Neural progenitor cell (in vitro differentiated cells): ENCODE measurements around the gene SPATA13.

Source experiments
- CTCF ChIP-seq: fragments of 200-600 bp; sonication (generic); IDR thresholded peaks from 2 replicates; pipeline ENCODE4 v1.5.1; 2017; ENCODE audit warnings: antibody characterized with exemption, mild to moderate bottlenecking
- EZH2 ChIP-seq: fragments of 200-600 bp; sonication (generic); IDR thresholded peaks from 2 replicates; pipeline ENCODE4 v1.6.1; 2017; ENCODE audit warnings: antibody characterized with exemption, mild to moderate bottlenecking, moderate library complexity
- EZH2phosphoT487 ChIP-seq: fragments of 200-600 bp; sonication (generic); IDR thresholded peaks from 2 replicates; pipeline ENCODE4 v1.6.1; 2017; ENCODE audit warnings: antibody characterized with exemption

DNA sequence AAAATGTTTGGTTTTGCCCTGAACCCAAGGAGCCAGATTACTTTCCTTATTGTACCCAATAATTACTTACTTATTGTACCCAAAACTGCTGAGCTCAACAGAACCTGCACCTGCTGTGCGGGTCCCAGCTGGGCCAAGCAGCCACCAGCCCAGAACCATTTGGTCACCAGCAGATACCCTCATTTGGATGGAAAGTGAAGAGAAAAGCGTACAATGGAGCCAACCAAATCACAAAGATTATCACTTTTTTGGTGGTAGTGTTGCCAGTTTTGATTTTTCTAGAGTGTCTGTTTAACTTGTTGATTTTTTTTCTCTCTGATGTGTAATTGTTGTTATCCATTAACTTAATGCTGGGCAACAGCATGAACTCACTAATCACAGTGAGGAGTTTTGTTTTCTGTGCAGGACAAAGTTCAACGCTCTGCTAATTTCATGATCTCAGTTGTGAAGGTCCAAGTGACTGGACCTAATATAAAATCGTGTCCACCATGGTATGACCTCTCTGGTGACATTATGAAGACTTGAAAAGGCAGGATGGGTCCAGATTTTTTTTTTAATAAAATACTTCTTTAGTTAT, 23.8 kb downstream of the SPATA13 start:
- TF ChIP-seq EZH2 (no peak), EZH2phosphoT487 (no peak), CTCF (no peak)
